Stimulated activated CD4-positive, alpha-beta T cell treated with anti-CD3 and anti-CD28 coated beads, Interleukin-4, amount 100 ng/mL, for 48 hours (primary cell): ENCODE results near the gene POU2F1.

Source experiments
- DNase-seq, 2 donors: peaks; one replicate each; pipeline ENCODE4 v3.0.0-alpha.2; 2020; ENCODE audit warnings: low read depth in 2 of 2

POU2F1 gene

GRCh38 chr1:167365360-167365759 is 144.7 kb downstream of the POU2F1 start:
- DNase-seq, result no peak

GRCh38 chr1:167367705-167368104 is 147.0 kb downstream of the POU2F1 start:
- DNase-seq, result no peak

GRCh38 chr1:167369175-167369574 is 148.5 kb downstream of the POU2F1 start:
- no peak for DNase-seq

- DNase-seq, result no peak
Measured at GRCh38 chr1:167369933-167370332, 149.2 kb downstream of the POU2F1 start.

GRCh38 chr1:167371030-167371429 is 150.3 kb downstream of the POU2F1 start:
- DNase-seq, result no peak

DNA sequence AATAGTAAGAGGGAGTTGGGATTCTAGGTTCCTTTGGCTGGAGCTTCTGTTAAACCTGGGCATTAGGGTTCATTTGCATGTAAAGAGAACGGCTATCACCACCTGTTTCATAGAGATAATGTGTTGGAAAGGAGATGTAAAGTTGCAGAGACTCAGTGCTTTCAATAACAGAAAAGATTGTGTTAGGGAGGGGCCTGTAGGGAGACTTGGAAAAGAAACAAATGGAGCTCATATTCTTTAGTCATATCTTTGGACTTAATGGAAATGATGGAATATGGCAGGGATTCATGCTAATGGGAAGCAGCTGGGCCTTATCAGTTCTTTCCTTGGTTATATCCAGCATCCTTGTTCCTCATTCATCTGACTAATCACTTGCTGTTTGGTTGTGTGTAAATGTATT is 152.7 kb downstream of the POU2F1 start:
- DNase-seq, result no peak

GRCh38 chr1:167373986-167374385 is 153.3 kb downstream of the POU2F1 start:
- no peak for DNase-seq

DNA sequence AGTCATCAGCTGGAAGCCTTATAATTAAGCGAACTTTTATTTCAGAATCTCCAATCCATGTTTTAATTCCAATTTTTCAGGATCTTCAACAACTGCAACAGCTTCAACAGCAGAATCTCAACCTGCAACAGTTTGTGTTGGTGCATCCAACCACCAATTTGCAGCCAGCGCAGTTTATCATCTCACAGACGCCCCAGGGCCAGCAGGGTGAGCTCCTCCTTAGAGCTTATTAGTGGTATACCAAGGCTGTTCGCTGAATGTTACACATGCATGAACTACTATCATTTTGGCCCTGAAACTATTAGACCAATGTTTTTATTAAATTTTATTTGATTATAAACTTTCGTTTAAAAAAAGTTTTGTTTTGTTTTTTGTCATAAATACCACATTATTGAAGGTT is 155.3 kb downstream of the POU2F1 start:
- no peak for DNase-seq

- DNase-seq, result no peak
Measured at GRCh38 chr1:167387251-167387910, 166.7 kb downstream of the POU2F1 start.

DNA sequence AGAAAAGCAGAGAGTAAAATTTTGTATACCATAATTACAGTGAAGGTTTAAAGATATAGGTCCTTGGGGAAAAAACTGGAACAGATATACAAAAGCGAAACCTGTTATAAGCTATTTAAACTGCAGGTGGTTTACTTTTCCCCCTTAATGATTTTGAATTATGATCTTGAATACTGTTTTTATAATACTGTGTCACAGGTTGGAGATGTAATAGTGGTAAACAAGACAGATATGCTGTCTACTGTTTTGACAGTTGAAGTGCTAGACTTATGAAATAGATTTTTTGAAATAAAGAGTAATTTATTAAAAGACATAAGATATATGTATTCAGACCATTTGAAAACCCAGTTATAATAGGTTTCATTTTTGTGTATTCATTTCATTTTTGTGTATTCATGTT is 168.3 kb downstream of the POU2F1 start:
- no peak for DNase-seq

DNA sequence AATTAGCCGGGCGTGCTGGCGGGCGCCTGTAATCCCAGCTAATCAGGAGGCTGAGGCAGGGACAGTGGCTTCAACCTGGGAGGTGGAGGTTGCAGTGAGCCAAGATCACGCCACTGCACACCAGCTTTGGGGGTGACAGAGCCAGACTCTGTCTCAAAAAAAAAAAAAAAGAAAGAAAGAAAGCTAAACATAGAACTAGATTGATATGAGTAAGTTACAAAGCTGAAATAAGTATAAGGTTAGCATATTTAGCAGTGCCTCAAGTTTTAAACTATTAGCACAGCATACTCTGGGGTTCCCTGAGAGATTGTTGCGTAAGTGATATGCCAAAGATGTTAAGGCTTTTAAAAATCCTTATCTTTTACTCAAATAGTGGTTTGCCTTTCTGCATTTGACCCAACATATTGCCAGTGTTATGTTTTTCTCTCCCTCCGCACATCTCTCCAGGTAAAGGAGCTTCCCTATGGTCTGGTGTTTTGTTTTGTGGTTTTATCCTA is 171.6 kb downstream of the POU2F1 start:
- no peak for DNase-seq

DNA sequence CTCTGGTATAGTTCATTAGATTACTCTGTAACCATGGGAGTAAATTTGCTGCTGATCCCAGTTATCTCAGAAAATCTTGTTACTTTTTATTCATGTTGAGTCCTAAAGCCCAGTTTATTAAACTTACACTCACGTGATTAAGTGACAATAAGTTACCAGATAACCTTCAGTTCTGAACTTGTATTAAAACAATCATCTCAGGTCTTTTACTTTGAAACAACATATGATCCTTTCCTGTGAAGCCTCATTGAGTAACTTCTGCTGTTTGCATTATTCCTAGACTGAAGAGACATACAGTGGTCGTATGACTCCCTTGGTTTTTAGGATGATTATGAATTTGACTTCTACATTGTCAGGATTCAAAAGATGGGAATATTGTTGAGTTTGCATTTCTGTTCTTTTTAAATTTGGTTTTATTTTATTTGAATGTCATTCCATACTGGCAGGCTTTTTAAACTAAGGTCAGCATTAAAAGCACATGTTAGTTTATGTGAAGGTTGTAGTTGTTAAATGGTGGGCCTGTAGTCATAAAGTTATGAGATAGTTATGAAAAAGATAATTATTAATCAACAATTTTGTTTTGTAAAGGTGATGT is 179.8 kb downstream of the POU2F1 start:
- DNase-seq, result no peak

GRCh38 chr1:167401260-167401873 is 180.7 kb downstream of the POU2F1 start:
- peak; percentile 15 to 28 for DNase-seq

DNA sequence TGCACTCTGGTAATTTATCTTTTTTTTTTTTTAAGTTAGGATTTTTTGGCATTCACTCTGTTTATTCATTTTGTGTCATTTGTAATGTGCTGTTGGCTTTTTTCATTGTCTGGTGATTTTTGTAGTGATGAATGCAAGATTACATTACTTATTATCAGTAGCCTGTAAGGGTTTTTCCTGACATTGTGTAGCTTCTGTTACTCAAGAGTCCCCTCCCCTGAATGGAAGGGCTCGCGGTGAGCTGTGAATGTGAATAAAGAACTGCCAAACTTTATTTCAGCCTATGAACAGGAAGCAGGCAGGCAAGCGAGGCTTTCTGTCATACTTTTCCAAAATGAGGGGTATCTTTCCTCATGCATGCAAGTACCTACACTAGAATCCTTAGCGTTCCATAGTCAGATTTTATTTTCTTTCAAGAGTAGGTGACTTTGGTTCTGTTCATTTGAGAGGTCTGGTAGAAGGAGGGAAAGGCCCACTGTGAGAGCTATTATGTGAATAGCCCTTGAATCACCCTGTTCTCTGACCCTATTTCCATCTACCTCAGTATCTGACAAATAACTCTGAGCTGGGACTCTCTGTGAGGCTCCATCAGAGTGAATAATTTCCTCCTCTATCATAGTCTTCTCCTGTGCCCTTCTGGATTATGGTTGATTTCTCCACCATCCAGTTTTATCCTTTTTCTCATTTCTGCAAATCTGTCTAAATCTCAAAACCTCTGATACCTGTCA is 183.6 kb downstream of the POU2F1 start:
- DNase-seq, result no peak

DNA sequence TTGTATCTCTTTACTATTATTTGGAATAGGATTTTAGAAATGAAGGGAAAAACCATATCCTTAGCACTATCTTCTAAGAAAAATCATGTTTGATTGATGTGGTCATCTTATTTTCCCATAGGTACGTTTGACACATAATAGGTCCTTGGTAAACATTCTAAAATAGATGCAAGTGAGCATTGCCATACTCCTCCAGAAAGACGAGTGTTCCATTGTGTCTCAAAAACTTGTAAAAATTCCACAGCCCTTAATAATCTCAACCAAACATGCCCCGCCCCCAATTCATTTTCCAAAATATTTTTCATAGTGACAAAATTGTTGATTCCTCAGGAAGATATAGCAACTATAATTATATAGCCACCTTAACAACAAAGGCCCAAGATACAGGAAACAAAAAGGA is 184.2 kb downstream of the POU2F1 start:
- no peak for DNase-seq

- no peak for DNase-seq
Measured at GRCh38 chr1:167408355-167408754, 187.7 kb downstream of the POU2F1 start.

- no peak for DNase-seq
Measured at GRCh38 chr1:167409183-167409582, 188.5 kb downstream of the POU2F1 start.

- DNase-seq, result no peak
Measured at GRCh38 chr1:167412072-167412471, 191.4 kb downstream of the POU2F1 start.

DNA sequence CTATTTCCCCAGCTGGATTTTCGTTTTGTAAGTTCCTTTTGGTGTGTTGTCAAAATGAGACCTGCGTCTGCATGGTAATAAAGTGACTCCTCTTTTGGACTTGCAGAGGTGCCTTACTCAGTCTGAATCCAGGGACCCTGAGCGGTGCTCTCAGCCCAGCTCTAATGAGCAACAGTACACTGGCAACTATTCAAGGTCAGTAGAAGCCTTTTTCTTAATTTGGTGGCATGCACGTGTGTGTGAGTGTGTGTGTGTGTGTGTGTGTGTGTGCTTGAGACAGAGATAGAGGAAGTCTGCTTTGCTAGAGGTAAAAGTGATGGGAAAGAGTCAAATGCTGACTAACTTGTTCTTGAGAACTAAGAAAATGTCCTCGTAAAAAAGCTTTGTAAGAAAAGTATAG is 192.2 kb downstream of the POU2F1 start:
- DNase-seq, result no peak

- DNase-seq, result no peak
Measured at GRCh38 chr1:167413328-167413727, 192.6 kb downstream of the POU2F1 start.

GRCh38 chr1:167416506-167416905 is 195.8 kb downstream of the POU2F1 start:
- DNase-seq, result no peak

- no peak for DNase-seq
Measured at GRCh38 chr1:167418391-167418790, 197.7 kb downstream of the POU2F1 start.

GRCh38 chr1:167419245-167419644 is 198.6 kb downstream of the POU2F1 start:
- DNase-seq, result no peak
